Esophagus muscularis mucosa (tissue), 4 donors: ENCODE results near the gene IFNA10.

Source experiments
- CTCF ChIP-seq, 3 experiments: fragments of 200-600 bp in 2 of 3; fragments of 450-650 bp in 1 of 3; sonication (generic) in 2 of 3; IDR thresholded peaks; one replicate each; pipeline ENCODE4 v1.5.1; 2017 to 2019; ENCODE audit warnings: antibody characterized with exemption in 3 of 3, mild to moderate bottlenecking in 2 of 3, moderate library complexity in 1 of 3
- EP300 ChIP-seq: sonication (generic); formaldehyde crosslinking; IDR thresholded peaks from one replicate; pipeline ENCODE4 v1.6.1; 2017; ENCODE audit warnings: antibody characterized with exemption
- POLR2A ChIP-seq: fragments of 450-650 bp; IDR thresholded peaks from one replicate; pipeline ENCODE4 v1.6.1; 2017; ENCODE audit warnings: antibody characterized with exemption, moderate library complexity, mild to moderate bottlenecking, low read depth
- POLR2AphosphoS5 ChIP-seq, 2 donors: sonication (generic); formaldehyde crosslinking; IDR thresholded peaks; one replicate each; pipeline ENCODE4 v1.6.1; 2017; ENCODE audit warnings: antibody characterized with exemption in 2 of 2

DNA sequence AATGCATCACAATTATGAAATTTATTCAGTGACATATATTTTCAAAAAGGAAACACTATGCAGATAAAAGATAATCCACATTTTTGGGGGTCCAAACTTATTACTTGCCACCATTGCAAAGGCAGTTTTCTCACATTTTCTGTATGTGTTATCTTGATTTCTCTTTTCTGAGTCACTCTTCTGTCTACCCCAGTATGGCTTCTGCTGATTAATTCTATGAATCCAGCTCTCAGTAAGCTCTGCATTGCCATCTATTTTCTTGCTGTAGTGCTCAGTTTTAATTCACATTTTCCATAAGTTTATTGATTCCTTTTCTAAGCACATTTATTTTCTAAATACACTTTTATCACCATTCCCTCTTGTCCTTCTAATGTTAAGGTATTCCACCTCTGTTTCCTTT lies 1.7 kb downstream of the IFNA10 start:
- no peak for TF ChIP-seq CTCF (IDR thresholded peaks at IDR 0.05)
- TF ChIP-seq POLR2A: no peak
- TF ChIP-seq EP300: no peak
- TF ChIP-seq POLR2AphosphoS5 (IDR thresholded peaks at IDR 0.05): no peak
